ENCODE data around the gene STIM1.

The STIM1 gene

DNA sequence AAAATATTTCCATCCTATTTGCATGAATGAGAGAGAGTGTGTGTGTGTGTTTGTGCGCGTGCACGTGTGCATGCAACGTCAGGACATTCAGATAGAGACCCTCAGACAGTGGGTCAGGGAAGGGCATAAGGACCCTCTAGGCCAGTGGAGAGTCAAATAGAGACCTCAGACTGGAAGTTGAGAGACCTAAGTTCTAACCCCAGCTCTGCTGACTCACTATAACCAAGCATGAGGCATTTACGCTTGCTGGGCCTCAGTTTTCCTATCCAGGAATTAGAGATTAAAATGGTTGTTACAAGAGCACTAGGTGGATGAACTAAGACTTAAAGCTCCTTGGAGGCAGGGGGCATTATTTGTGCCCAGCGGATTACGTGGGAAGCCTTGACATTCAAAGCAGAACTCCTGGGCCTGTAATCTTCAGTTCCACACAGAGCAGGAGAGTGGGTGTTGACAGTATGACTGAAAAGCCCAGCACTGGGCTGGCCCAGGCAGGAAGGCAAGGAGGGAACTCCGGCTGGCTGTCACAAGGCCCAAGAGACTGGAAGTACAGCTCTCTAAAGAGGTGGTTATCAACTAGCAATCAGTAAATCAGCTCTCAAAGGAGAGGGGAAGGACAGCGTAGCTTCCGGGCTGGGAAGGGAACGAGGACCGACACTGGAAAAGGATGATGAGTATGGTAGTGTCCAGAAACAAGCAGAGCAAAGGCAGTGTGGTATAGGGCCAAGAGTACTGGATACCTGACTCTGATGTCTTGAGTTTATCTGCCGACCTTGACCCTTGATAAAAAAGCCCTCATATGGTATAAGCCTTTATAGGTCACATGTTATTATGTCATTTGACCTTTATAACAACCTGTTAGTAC is 23.9 kb upstream of the STIM1 start:
- DNase-seq, result no peak

DNA sequence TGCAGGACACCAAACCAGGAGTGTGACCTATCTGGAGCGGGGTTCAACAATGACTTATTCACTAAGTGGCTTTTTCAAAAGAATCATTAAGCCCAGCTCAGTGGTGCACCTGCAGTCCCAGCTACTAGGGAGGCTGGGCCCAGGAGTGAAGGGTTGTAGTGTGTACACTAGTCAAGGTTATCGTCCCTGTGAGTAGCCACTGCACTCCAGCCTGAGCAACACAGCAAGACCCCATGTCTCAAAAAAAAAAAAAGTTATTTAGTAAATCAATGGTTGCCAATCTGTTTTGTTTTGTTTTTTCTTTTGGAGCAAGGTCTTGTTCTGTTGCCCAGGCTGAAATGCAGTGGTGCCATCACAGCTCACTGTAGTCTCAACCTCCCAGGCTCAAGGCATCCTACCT is 22.6 kb upstream of the STIM1 start:
- no peak for DNase-seq

DNA sequence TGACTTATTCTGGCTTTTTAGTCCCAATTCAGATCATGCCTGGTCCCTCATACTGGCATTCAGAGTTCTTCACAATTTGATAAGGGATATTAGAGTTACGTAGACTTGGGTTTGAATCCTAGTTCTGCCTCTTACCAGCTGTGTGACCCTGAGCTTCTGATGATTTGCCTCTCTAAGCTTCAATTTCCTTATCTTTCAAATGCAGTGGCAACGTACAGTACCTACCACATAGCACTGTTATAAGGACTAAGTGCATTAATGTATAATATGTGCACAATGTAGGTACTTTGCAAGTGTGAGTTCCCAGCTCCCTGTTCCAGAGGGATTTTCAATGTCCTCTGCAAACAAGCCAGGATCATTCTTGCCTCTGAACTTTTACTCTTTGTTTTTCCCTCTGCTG is 22.0 kb upstream of the STIM1 start:
- no peak for DNase-seq

GRCh38 chr11:3834349-3834663 is 21.2 kb upstream of the STIM1 start:
- no peak for DNase-seq

DNA sequence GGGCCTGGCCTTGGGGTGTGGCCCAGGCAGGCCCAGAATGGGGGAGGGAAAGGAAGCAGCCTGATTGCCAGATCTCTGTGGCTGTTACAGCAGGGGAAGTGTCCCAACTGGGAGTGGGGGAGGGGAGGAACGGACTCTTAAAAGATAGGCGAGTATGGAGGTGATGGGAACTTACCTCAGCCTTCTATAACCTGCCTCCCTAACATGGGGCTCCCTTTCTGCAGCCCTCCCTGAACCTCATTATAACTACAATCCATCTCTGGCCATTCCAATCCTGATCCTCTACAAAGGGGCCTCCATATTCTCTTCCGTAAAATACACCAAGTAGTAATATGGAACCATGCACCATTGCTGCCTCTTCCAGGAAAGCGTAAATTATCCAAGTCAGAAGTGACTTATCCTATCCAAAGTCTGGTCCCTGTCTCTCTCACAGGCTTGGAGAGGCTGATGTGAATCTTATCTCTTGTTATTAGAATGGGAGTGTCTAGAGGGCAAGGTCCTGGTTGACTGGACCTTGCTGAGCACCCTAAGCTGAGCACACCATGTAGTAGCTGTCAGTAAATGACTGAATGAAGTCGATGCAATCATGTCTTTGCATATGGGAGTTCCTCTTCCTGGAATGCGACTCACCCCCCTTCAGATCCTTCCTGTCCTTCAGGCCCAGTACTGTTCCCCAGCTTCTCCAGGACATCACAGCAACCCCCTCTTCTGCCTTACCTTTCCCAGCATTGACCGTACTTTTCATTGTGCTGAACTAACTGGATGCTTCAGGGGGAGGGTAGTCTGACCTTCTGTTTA is 20.6 kb upstream of the STIM1 start:
- no peak for DNase-seq

DNA sequence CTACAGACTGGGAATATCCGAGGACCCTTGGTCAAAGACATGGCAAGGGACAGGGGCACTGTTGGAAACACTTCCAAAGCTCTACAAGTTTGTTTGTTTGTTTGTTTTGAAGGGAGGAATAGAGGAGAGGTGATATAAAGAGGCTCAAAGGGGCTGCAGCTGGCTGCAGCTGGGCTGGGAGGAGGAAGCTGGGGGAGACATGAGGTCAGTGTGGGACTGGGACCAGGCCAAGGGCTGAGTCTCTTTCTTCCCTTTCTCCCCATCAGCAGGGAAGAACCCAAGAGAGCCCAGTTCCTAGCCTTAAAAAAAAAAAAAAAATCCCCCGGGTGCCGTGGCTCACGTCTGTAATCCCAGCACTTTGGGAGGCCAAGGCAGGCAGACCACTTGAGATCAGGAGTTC is 19.7 kb upstream of the STIM1 start:
- DNase-seq, result no peak

DNA sequence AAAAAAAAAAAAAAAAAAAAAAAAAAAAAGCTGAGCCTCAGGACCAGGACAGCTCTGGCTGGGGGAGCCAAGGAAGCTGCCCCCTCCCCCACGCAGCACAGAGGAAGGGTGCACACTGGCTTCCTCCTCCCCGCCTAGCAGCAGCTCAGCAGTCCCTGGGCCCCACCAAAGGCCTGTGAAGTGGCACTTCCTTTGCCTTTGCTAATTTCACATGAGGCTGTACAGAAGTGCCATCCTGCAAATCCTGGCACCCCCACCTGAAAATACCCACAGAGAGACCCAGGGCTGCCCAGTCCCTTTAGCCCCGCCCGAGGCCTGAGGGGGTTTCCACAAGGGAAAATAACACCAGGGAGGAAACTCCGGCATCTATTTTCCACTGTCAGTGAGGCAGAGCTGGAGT is 18.6 kb upstream of the STIM1 start:
- peak; percentile 41 for DNase-seq

- DNase-seq, result no peak
Measured at GRCh38 chr11:3837793-3838192, 17.7 kb upstream of the STIM1 start.

DNA sequence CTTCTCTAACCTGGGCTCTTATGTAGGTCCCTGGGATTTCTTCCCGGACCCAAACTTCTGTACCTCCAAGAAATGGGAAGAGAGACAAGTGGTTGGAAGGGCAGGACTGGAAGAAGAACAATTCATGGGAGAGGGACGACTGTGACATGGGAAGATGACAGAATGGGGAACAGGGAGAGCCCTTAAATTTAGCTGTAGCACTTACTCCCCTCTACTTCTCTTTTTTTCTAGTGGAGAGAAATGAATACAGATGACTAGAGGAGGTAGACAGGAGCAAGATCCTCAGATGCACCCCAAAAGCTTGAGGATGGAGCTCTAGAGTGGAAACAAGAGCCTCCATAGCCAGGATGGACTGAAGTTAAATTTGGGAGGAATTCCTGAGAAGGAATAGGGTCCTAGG is 17.0 kb upstream of the STIM1 start:
- DNase-seq, result no peak

- no peak for DNase-seq
Measured at GRCh38 chr11:3840004-3840869, 15.2 kb upstream of the STIM1 start.

DNA sequence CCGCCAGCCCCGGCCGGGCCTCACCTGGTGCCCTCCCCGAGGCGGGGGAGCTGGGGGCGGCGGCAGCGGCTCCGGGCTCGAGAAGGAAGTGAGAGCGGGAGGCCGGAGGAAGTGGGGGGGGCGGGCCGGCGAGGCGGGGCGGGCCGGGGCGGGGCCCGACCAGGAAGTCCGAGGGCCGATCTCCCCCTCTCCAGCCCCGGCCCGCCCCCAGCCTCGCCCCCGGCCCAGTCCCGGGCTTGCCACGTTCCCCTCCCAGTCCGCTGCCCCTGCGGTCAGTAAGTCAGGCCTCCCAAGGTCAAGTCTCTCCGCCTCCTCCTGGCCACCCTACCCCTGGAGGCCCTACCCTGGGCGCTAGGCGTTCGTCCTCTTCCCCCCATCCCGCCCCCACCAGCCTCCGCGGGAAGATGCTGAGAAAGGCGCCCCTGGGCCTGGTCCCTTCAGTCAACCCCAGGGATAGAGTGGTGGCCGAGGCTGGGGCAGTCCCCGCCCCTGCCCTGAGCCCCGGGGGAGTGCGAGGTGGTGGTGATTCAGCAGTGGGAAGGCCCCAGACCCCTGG is 14.5 kb upstream of the STIM1 start, which contains the start of gene RHOG:
RHOG (minus strand) TSS at position 90 of the 556 bp plus-strand sequence. CDS start 12,821 bp downstream, outside the sequence.
- peak; percentile 56 for DNase-seq

GRCh38 chr11:3841426-3842350 is 13.8 kb upstream of the STIM1 start:
- peak; percentile 92 for DNase-seq

DNA sequence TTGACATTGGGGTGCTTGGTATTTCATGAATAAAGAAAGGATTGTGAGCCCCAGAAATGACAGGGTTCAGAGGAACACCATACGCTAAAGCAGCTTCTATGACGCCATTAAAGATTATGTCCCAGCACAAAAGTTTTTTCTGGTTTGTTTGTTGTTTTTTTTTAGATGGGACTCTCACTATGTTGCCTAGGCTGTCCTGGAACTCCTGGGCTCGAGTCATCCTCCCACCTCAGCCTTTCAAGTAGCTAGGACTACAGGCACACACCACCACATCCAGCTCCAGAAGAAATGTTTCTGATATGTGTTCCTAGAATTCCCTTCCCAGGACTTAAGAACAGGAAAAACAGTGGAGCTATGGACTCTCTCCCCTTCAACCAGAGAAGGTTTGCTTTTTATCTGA is 12.1 kb upstream of the STIM1 start:
- DNase-seq, result no peak

DNA sequence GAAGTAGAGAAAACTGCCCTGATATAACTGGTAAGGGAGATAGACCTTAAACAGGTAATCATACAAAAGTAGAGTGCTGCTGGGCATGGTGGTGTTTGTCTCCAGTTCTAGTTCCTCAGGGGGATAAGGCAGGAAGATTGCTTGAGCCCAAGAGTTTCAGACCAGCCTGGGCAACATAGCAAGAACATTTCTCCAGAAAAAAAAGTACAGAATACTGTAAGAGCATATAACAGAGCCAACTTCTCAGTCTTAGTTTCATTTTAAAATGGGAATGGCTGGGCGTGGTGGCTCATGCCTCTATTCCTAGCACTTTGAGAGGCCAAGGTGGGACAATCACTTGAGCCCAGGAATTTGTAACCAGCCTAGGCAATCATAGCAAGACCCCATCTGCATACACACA is 10.2 kb upstream of the STIM1 start:
- no peak for DNase-seq

GRCh38 chr11:3845670-3846069 is 9.8 kb upstream of the STIM1 start:
- DNase-seq, result no peak

DNA sequence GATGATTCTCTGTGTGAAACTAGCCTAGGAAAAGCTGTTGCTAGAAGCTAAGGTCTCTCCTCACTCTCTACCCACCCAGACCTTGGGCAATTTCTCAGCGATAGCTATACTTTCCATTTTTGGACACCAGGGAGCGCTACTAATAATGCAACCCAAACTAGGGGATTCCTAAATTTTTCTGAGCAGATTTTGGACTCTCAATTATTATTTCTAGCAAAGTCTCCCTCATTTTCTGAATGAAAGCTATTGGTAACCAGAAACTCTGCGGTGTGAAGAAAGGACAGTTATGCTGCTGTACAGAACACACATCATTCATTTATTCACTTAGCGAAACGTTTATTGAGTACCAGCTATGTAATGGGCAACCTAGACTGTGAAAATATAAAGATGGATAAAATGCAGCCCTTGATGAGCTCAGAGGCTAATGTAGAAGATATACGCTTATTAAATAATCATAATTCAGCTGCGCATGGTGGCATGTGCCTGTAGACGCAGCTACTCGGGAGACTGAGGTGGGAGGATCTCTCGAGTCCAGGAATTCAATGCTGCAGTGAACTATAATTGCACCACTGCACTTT is 6.1 kb upstream of the STIM1 start:
- DNase-seq, result no peak

DNA sequence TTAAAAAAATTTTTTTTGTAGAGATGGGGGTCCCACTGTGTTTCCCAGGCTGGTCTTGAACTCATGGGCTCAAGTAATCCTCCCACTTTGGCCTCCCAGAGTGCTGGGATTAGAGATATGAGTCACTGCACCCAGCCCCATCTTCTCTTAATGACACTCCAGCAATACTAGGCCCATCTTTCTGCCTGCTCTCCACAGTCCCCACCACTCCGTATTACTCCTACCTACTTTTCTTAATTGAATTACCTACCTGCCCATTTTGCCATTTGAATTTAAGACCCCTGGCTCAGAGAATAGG is 2.0 kb upstream of the STIM1 start:
- no peak for DNase-seq

- DNase-seq, result peak; percentile 49
Measured at GRCh38 chr11:3853899-3854659, 1.4 kb upstream of the STIM1 start.

DNA sequence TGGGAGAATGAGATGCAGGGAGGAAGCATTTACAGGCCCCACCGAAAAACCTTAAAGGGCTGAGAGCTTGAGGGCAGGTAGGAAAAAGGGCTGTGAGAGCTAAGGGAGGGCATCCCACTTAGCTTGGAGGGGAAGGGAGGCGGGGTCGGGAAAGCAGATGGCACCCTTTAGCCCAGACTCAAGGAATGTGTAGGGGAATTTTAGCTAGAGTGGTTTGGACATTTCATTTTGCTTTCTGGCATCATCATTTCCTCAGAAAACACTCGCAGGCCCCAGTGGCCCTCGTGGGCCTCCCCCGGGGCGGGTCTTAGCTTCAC is 846 bp upstream of the STIM1 start:
- DNase-seq, result no peak

DNA sequence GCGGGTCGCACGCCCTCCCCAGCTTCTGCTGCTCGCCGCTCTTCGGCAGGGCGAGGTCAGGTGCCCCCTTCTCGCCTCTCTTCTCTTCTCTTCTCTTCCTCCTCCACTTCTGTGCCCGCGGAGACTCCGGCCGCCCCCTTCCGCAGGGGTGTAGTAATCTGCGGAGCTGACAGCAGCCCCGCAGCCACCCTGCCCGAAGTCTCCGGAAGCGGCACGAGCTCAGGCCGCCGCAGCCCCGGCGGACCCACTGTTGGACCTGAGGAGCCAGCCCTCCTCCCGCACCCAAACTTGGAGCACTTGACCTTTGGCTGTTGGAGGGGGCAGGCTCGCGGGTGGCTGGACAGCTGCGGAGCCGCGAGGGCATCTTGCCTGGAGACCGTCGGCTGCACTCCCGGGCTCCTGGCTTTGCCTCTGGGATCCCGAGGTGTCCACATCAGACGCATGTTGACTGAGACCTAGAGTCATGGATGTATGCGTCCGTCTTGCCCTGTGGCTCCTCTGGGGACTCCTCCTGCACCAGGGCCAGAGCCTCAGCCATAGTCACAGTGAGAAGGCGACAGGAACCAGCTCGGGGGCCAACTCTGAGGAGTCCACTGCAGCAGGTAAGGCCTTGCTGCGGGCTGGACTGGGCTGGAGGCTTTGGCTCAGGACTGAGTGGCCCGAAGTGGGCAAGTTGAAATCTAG is 486 bp downstream of the STIM1 start:
- DNase-seq, result peak; percentile 33
